Spleen (tissue), 7 donors: ENCODE data around the gene PTGIR.

Experiments
- CTCF ChIP-seq, 11 experiments: fragments of 200-600 bp in 7 of 11; fragments of 450-650 bp in 4 of 11; sonication (generic) in 4 of 11; IDR thresholded peaks in 8 of 11; conservative IDR thresholded peaks in 3 of 11; 1 replicate in 7 of 11; 2 replicates in 4 of 11; pipeline versions ENCODE4 v1.4.0 to v1.8.0; 2016 to 2021; ENCODE audit warnings: antibody characterized with exemption in 11 of 11, inconsistent platforms in 4 of 11, mild to moderate bottlenecking in 1 of 11
- POLR2A ChIP-seq, 3 donors: fragments of 450-650 bp; IDR thresholded peaks; one replicate each; pipeline ENCODE4 v1.5.1; 2017; ENCODE audit warnings: antibody characterized with exemption in 3 of 3, mild to moderate bottlenecking in 1 of 3
- POLR2AphosphoS5 ChIP-seq, 3 donors: sonication (generic); formaldehyde crosslinking; IDR thresholded peaks; one replicate each; pipeline ENCODE4 v1.5.1; 2017; ENCODE audit warnings: antibody characterized with exemption in 3 of 3
- donor health status: DM: no; HTN: no; CAD: no; lungs with moderate emphysema.
- donor health status: DM: no; HTN: no; CAD: no.
- donor health status: DM: no; HTN: no; CAD: no.

DNA sequence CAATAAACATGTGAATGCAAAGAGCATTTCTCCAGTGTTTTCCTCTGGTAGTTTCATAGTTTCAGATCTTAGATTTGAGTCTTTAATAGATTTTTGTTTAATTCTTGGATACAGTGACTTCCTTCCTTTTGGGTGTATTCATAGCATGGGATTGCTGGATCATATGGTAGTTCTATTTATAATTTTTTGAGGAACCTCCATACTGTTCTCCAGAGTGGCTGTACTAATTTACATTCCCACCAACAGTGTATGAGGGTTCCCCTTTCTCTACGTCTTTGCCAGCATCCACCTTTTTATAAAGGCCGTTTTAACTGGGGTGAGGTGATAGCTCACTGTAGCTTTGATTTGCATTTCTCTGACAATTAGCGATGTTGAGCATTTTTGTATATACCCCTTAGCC, 33.0 kb downstream of the PTGIR start:
- no peak for TF ChIP-seq CTCF (IDR thresholded peaks at IDR 0.05 in 8 of 11, conservative IDR thresholded peaks at IDR 0.05 in 3 of 11)
- no peak for TF ChIP-seq POLR2AphosphoS5 (IDR thresholded peaks at IDR 0.05)
- TF ChIP-seq POLR2A (IDR thresholded peaks at IDR 0.05) = no peak
